Measurements from ENCODE around the gene ESCO1.
A peak's percentile ranks its signal among the peaks of the same experiment; 100 is the strongest.

DNA sequence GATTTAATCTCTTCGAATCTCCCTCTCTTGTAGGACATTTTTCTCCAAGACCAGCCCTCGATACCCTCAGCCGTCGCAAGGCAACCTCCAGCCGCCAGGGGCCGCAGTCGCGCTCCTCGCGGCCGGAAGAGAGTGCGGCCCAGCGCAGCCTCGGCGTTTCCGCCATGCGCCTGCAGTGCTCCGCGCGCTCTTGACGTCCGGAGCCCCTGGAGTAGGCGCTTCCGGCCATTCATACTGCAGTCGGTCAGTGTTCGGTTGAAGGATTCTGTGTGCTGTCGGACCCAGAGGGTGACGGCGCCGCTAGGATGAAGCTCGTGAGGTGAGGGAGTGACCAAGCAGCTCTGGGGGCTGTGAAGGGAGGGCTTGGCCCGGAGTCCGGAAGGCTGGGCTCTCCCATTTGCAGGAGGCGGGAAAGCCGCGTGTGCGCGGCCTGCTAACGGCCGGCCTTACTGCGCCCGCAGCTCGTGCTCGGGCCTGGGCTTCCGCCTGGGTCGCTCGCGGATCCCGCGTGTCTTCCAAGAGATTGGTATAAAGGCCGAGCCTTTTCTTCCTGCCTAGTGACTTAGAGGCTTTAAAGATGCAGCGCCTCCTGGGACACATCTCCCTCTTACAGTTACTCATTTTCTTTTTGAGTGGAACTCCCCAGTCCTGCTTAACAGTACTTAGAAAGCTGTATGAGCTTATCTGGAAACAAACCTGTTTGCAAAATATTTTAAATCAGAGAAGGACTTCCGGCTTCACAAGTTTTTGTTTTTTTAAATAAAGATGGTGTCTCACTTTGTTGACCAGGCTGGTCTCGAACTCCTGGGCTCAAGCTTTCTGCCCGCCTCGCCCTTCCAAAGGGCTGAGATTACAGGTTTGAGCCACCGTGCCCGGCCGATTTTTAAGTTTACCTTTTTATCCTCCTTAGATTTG, 11.9 kb upstream of the ESCO1 start, which contains the start of gene SNRPD1:
- TF ChIP-seq, protein P1, sequence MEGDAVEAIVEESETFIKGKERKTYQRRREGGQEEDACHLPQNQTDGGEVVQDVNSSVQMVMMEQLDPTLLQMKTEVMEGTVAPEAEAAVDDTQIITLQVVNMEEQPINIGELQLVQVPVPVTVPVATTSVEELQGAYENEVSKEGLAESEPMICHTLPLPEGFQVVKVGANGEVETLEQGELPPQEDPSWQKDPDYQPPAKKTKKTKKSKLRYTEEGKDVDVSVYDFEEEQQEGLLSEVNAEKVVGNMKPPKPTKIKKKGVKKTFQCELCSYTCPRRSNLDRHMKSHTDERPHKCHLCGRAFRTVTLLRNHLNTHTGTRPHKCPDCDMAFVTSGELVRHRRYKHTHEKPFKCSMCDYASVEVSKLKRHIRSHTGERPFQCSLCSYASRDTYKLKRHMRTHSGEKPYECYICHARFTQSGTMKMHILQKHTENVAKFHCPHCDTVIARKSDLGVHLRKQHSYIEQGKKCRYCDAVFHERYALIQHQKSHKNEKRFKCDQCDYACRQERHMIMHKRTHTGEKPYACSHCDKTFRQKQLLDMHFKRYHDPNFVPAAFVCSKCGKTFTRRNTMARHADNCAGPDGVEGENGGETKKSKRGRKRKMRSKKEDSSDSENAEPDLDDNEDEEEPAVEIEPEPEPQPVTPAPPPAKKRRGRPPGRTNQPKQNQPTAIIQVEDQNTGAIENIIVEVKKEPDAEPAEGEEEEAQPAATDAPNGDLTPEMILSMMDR (IDR thresholded peaks at IDR 0.05; ENCODE audit: low read length): peak; percentile 89
- TF ChIP-seq EZH2 (IDR thresholded peaks at IDR 0.05; ENCODE audit: borderline replicate concordance, low read length): no peak
